Mucosa of descending colon (tissue), 3 donors: ENCODE data around the gene FAM107B. TPM values are rescaled to one million over a fixed set of nuclear protein-coding genes. Genes with fewer than 3 reads are reported as not detected.
A peak's percentile ranks its signal among the peaks of the same experiment; 100 is the strongest.

ENCODE experiments used
- ATAC-seq: fragments of 200-7000 bp; cut with Tn5 transposase; one replicate; pipeline ENCODE4 v1.9.1; 2020; ENCODE audit warnings: mild to moderate bottlenecking, moderate library complexity
- DNase-seq, 3 donors: peaks; one replicate each; pipeline ENCODE4 v3.0.0-alpha.2; 2020
- H3K36me3 ChIP-seq: fragments of 200-600 bp; one replicate; pipeline ENCODE4 v1.8.0; 2021; ENCODE audit warnings: low read depth, mild to moderate bottlenecking
- H3K4me1 ChIP-seq: fragments of 200-600 bp; one replicate; pipeline ENCODE4 v1.8.0; 2021; ENCODE audit warnings: low read depth, mild to moderate bottlenecking
- H3K4me3 ChIP-seq: fragments of 200-600 bp; one replicate; pipeline ENCODE4 v1.8.0; 2021; ENCODE audit warnings: mild to moderate bottlenecking
- H3K9me3 ChIP-seq: fragments of 200-600 bp; one replicate; pipeline ENCODE4 v1.8.0; 2021; ENCODE audit warnings: mild to moderate bottlenecking
- intact Hi-C, 2 donors: fragments of 100-400 bp; cut with DNase I in 1 of 2; cut with micrococcal nuclease in 1 of 2; formaldehyde crosslinking; loops; one replicate each; pipeline versions ENCODE4 v1.11.0 to v1.11.1; 2022; cut with DNase I, micrococcal nuclease
- total RNA-seq, 3 donors: library from RNA; stranded (reverse); fragmentation: NEBNext Ultra II Directional in 2 of 3; extraction: Animal tissue kit (Norgen Biotek cat#: 25700) in 2 of 3; gene quantifications; one replicate each; pipeline versions ENCODE4 v1.2.1 to v1.2.4, GENCODE V29; 2021 to 2023
- TF ChIP-seq, protein P1 (sequence below): fragments of 200-600 bp; IDR thresholded peaks from one replicate; pipeline ENCODE4 v1.8.0; 2022; ENCODE audit warnings: antibody characterized with exemption, mild to moderate bottlenecking
- donor health status: DM: no; HTN: no; CAD: no; lungs with moderate emphysema.
- donor health status: DM: no; HTN: no; CAD: no.
- donor health status: DM: no; HTN: yes; CAD: no.

FAM107B gene
- total RNA-seq, 3 donors from 2014 or later: 45.6 to 77.7 (median 76.9) TPM

DNA sequence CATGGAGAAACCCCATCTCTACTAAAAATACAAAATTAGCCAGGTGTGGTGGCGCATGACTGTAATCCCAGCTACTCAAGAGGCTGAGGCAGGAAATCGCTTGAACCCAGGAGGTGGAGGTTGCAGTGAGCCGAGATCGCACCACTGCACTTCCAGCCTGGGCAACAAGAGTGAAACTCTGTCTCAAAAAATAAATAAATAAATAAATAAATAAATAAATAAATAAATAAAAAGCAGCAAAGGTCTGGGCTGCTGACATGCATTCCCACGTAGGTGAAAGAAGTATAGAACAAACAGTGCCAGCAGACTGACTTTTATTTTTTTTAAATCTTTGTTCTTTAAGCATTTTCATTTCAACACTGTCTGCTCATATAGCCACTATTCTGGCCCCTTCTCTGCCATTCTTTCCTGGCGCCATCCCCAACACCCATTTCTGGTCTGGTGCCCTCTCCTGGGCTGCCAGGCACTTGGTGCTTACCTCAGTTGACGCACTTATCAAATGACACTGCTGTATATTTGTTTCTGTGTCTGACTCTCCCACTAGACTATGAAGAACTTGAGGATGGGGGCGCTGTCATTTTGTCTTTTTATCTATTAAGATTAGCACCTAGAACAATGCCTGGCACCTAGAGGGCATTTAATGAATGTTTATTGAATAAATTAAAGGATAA lies 15.6 kb downstream of the FAM107B start:
- no peaks in the 10 kb centered on the region for H3K36me3 ChIP-seq
- DNase-seq: peak in 2 of 3 donors; percentile 52 to 59

DNA sequence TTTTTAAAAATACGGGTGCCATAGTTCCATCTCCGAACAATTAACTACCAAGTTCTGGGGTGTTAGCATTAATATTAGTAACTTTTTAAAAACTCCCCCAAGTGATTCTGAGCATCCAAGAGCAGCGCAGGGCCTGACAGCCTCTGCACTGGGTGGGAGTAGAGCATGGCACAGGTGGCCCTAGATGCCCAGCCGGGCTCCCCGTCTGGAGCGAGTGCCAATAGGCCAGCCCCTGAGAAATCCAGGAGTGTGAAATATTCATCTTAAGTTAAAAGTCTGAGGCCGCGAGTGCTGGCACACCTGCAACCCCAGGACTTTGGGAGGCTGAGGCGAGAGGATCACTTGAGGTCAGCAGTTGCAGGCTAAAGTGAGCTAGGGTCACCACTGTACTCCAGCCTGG lies 16.2 kb downstream of the FAM107B start:
- intact Hi-C loops: no loop called here
- H3K36me3 ChIP-seq: no peaks in the 10 kb centered on the region
- TF ChIP-seq, protein P1, sequence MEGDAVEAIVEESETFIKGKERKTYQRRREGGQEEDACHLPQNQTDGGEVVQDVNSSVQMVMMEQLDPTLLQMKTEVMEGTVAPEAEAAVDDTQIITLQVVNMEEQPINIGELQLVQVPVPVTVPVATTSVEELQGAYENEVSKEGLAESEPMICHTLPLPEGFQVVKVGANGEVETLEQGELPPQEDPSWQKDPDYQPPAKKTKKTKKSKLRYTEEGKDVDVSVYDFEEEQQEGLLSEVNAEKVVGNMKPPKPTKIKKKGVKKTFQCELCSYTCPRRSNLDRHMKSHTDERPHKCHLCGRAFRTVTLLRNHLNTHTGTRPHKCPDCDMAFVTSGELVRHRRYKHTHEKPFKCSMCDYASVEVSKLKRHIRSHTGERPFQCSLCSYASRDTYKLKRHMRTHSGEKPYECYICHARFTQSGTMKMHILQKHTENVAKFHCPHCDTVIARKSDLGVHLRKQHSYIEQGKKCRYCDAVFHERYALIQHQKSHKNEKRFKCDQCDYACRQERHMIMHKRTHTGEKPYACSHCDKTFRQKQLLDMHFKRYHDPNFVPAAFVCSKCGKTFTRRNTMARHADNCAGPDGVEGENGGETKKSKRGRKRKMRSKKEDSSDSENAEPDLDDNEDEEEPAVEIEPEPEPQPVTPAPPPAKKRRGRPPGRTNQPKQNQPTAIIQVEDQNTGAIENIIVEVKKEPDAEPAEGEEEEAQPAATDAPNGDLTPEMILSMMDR: no peak
- no peak for ATAC-seq
- no peaks in the 10 kb centered on the region for H3K4me1 ChIP-seq
- H3K4me3 ChIP-seq: no peak overlapping the region
- DNase-seq: no peak
- no peaks in the 10 kb centered on the region for H3K9me3 ChIP-seq

More for the DNA sequence above, 15.6 kb downstream of the FAM107B start:
- TF ChIP-seq, protein P1: no peak
- Histone ChIP-seq H3K4me1 (no peaks in the 10 kb centered on the region), H3K9me3 (no peaks in the 10 kb centered on the region), H3K4me3 (no peak overlapping the region)
- intact Hi-C loops: no loop called here
- peak; percentile 69 for ATAC-seq

DNA sequence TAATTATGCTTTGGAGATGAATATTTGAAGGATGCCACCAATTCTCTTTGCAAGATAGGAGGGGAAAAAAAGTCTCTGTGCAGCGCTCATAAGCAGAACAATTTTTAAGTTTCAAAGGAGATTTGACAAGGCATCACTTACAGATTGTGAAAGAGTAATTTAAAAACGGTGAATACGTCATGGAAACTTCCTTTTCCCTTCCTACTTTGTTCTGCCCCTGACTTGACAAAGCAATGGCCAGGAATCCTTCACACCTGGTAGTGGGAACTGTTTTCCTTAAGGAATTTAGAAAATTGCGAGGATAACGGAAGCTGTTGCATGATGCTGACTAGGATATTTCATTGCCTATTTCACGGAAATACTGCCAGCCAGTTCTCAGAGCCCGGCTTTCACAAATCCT lies 16.7 kb downstream of the FAM107B start:
- no peak overlapping the region for H3K4me3 ChIP-seq
- H3K36me3 ChIP-seq: no peaks in the 10 kb centered on the region
- DNase-seq (no peak), ATAC-seq (no peak)
- no peaks in the 10 kb centered on the region for H3K9me3 ChIP-seq
- intact Hi-C loops: no loop called here
- no peaks in the 10 kb centered on the region for H3K4me1 ChIP-seq
- TF ChIP-seq, protein P1: no peak

DNA sequence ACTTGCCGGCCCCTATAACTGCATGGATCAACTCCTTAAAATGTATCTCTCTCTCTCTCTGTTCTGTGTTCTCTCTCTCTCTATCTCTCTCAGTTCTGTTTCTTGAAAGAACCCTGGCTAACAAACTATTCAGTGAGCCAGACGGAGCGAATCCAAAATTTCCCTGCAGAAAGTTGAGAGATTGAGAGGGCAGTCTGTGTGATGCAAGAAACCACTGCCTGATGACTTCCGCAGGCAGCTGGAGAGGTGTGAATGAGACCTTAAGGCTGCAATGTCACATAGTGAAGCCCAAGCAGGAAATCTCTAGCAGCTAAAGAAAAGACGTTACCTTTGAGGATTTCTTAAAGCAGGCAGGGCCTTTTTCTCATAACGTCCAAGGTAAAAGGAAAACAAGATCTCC lies 17.3 kb downstream of the FAM107B start:
- intact Hi-C loops: no loop called here
- no peaks in the 10 kb centered on the region for H3K4me1 ChIP-seq
- no peaks in the 10 kb centered on the region for H3K36me3 ChIP-seq
- H3K4me3 ChIP-seq: no peak overlapping the region
- no peak for DNase-seq
- TF ChIP-seq, protein P1: no peak
- H3K9me3 ChIP-seq: no peaks in the 10 kb centered on the region
- no peak for ATAC-seq

DNA sequence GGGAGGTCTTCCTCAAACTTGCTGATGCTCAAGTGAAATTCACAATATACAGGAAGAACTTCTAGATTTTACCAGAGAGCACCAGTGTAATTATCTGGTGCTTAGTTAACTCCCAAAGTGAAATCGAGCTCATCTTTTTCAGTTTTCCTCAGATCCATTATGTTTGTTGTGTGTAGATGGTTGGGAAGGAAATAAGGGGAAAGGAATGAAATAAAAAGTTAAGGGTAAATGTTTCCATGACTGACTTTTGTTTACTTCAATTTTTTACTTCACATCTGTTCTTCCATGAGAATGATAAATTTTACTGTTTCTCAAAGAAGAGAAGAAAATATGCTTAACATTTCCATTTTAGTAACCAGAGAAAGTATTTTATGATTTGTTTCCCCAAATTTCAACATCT lies 21.3 kb downstream of the FAM107B start:
- no peak overlapping the region for H3K4me3 ChIP-seq
- no peaks in the 10 kb centered on the region for H3K36me3 ChIP-seq
- peaks cover 9% of the 10 kb centered on the region for H3K4me1 ChIP-seq
- ATAC-seq (no peak), DNase-seq (no peak)
- H3K9me3 ChIP-seq: no peaks in the 10 kb centered on the region
- intact Hi-C loops: no loop called here
- TF ChIP-seq, protein P1: no peak
